ENCODE results near the gene TEAD3.

TEAD3 gene

GRCh38 chr6:35512740-35513139 lies 15.9 kb upstream of the TEAD3 start, which contains the start of gene TULP1:
TULP1 (minus strand) TSS chr6:35512896; CDS start chr6:35512858, 38 bp downstream.
- DNase-seq (ENCODE audit: low read depth): no peak

- no peak for DNase-seq (ENCODE audit: low read depth)
These were observed 15.1 kb upstream of the TEAD3 start for GRCh38 chr6:35512006-35512405.

GRCh38 chr6:35511562-35511941 lies 14.7 kb upstream of the TEAD3 start:
- DNase-seq (ENCODE audit: low read depth): no peak

GRCh38 chr6:35510916-35511561 lies 14.2 kb upstream of the TEAD3 start:
- no peak for DNase-seq (ENCODE audit: low read depth)

- DNase-seq (ENCODE audit: low read depth): no peak
These were observed 11.7 kb upstream of the TEAD3 start for GRCh38 chr6:35508542-35508941.

- DNase-seq (ENCODE audit: low read depth): no peak
These were observed 11.1 kb upstream of the TEAD3 start for GRCh38 chr6:35508027-35508426.

- no peak for DNase-seq (ENCODE audit: low read depth)
These were observed 10.3 kb upstream of the TEAD3 start for GRCh38 chr6:35507221-35507620.

GRCh38 chr6:35506536-35506935 lies 9.7 kb upstream of the TEAD3 start:
- no peak for DNase-seq (ENCODE audit: low read depth)

GRCh38 chr6:35505999-35506412 lies 9.1 kb upstream of the TEAD3 start:
- DNase-seq (ENCODE audit: low read depth): no peak

- no peak for DNase-seq (ENCODE audit: low read depth)
These were observed 6.7 kb upstream of the TEAD3 start for GRCh38 chr6:35503534-35503933.

- DNase-seq (ENCODE audit: low read depth): no peak
These were observed 4.9 kb upstream of the TEAD3 start for GRCh38 chr6:35501784-35502183.

- no peak for DNase-seq (ENCODE audit: low read depth)
These were observed 3.9 kb upstream of the TEAD3 start for GRCh38 chr6:35500782-35501181.

GRCh38 chr6:35499372-35499771 lies 2.5 kb upstream of the TEAD3 start:
- DNase-seq (ENCODE audit: low read depth): no peak

GRCh38 chr6:35498422-35499067 lies 1.7 kb upstream of the TEAD3 start:
- no peak for DNase-seq (ENCODE audit: low read depth)

- no peak for DNase-seq (ENCODE audit: low read depth)
These were observed 917 bp upstream of the TEAD3 start for GRCh38 chr6:35497571-35498421.

GRCh38 chr6:35496036-35496840 lies 641 bp downstream of the TEAD3 start:
- DNase-seq (ENCODE audit: low read depth): no peak

GRCh38 chr6:35495258-35496035 lies 1.4 kb downstream of the TEAD3 start:
- DNase-seq (ENCODE audit: low read depth): no peak

GRCh38 chr6:35494161-35494563 lies 2.7 kb downstream of the TEAD3 start:
- DNase-seq (ENCODE audit: low read depth): no peak

GRCh38 chr6:35493307-35493983 lies 3.4 kb downstream of the TEAD3 start:
- no peak for DNase-seq (ENCODE audit: low read depth)

- no peak for DNase-seq (ENCODE audit: low read depth)
These were observed 4.0 kb downstream of the TEAD3 start for GRCh38 chr6:35492974-35493284.
